Right lobe of liver (tissue), 4 donors: Measurements from ENCODE around the gene TMED7.

Experiments used
- POLR2A ChIP-seq: fragments of 450-650 bp; IDR thresholded peaks from one replicate; pipeline ENCODE4 v1.6.1; 2017; ENCODE audit warnings: antibody characterized with exemption, mild to moderate bottlenecking
- TF ChIP-seq, protein P1 (sequence below), 4 donors: fragments of 200-600 bp in 3 of 4; fragments of 450-650 bp in 1 of 4; IDR thresholded peaks; one replicate each; pipeline versions ENCODE4 v1.5.1 to v1.8.0; 2016 to 2022; ENCODE audit warnings: antibody characterized with exemption in 4 of 4, mild to moderate bottlenecking in 2 of 4
- donor health status: DM: no; HTN: no; CAD: no.
- donor health status: DM: no; HTN: no; CAD: no.
- donor health status: DM: no; HTN: yes; CAD: no.

GRCh38 chr5:115565233-115565632 lies 60.6 kb downstream of the TMED7 start:
- TF ChIP-seq, protein P1, sequence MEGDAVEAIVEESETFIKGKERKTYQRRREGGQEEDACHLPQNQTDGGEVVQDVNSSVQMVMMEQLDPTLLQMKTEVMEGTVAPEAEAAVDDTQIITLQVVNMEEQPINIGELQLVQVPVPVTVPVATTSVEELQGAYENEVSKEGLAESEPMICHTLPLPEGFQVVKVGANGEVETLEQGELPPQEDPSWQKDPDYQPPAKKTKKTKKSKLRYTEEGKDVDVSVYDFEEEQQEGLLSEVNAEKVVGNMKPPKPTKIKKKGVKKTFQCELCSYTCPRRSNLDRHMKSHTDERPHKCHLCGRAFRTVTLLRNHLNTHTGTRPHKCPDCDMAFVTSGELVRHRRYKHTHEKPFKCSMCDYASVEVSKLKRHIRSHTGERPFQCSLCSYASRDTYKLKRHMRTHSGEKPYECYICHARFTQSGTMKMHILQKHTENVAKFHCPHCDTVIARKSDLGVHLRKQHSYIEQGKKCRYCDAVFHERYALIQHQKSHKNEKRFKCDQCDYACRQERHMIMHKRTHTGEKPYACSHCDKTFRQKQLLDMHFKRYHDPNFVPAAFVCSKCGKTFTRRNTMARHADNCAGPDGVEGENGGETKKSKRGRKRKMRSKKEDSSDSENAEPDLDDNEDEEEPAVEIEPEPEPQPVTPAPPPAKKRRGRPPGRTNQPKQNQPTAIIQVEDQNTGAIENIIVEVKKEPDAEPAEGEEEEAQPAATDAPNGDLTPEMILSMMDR (IDR thresholded peaks at IDR 0.05) = no peak
- TF ChIP-seq POLR2A = no peak
